22Rv1 (cell line): ENCODE measurements around the gene CCDC93.

Experiments used
- CTCF ChIP-seq: fragments of 450-650 bp; IDR thresholded peaks from 2 replicates; pipeline ENCODE4 v1.5.1; 2017; ENCODE audit warnings: mild to moderate bottlenecking
- ZFX ChIP-seq: fragments of 450-650 bp; IDR thresholded peaks from 2 replicates; pipeline ENCODE4 v1.6.1; 2017; ENCODE audit warnings: antibody characterized with exemption, borderline replicate concordance

GRCh38 chr2:118019821-118020220 is 6.0 kb upstream of the CCDC93 start:
- TF ChIP-seq CTCF (no peak), ZFX (no peak)
